ENCODE measurements around the gene VAV3. TPM values are rescaled to one million over a fixed set of nuclear protein-coding genes. Genes with fewer than 3 reads are reported as not detected.

VAV3 gene
- total RNA-seq, 1 experiment from 2014 or later = not detected

- no TSS peak for BruUV-seq (replicated peaks)
- intact Hi-C loops (cut with micrococcal nuclease) = no loop called here
- ATAC-seq (no peak), DNase-seq (ENCODE audit: low read depth, low spot score) (no peak)
- no peaks in the 10 kb centered on the region for H3K9me2 ChIP-seq (ENCODE audit: insufficient read depth)
- H3K4me3 ChIP-seq (replicated peaks in 1 of 2; ENCODE audit: low read depth in 1 of 2, low read length in 2 of 2) = no peak overlapping the region
- H3K36me3 ChIP-seq (ENCODE audit: control insufficient read depth in 1 of 2, insufficient read depth in 2 of 2, low read length in 2 of 2) = no peaks in the 10 kb centered on the region
- H3K27me3 ChIP-seq (ENCODE audit: insufficient read depth, low read length) = peaks cover 5% of the 10 kb centered on the region; the same call in 1 of the 2 replicates
- no peak overlapping the region for H3K27ac ChIP-seq (ENCODE audit: low read depth, low read length)
- no peaks in the 10 kb centered on the region for H3K4me1 ChIP-seq (ENCODE audit: control insufficient read depth in 1 of 2, insufficient read depth in 2 of 2, low read length in 2 of 2)
- ChIA-PET CTCF (no interaction called here), RAD21 (ENCODE audit: low non-redundant PET in 1 of 2, low total read pairs in 2 of 2, uncharacterized antibody in 2 of 2, unreplicated experiment in 2 of 2) (no interaction called here), POLR2A (no interaction called here)
- TF ChIP-seq SRF (IDR thresholded peaks at IDR 0.05; ENCODE audit: low read depth) (no peak), EZH2phosphoT487 (IDR thresholded peaks at IDR 0.05; ENCODE audit: borderline replicate concordance) (no peak), ELF1 (IDR thresholded peaks at IDR 0.05; ENCODE audit: borderline replicate concordance, low read depth) (no peak), TCF7L2 (IDR thresholded peaks at IDR 0.05; ENCODE audit: borderline replicate concordance, extremely low read depth, insufficient read depth, insufficient read length) (no peak), EZH2 (IDR thresholded peaks at IDR 0.05) (no peak), ZFX (IDR thresholded peaks at IDR 0.05) (no peak), EGR1 (IDR thresholded peaks at IDR 0.05; ENCODE audit: low read depth) (no peak)
- TF ChIP-seq, protein P1, sequence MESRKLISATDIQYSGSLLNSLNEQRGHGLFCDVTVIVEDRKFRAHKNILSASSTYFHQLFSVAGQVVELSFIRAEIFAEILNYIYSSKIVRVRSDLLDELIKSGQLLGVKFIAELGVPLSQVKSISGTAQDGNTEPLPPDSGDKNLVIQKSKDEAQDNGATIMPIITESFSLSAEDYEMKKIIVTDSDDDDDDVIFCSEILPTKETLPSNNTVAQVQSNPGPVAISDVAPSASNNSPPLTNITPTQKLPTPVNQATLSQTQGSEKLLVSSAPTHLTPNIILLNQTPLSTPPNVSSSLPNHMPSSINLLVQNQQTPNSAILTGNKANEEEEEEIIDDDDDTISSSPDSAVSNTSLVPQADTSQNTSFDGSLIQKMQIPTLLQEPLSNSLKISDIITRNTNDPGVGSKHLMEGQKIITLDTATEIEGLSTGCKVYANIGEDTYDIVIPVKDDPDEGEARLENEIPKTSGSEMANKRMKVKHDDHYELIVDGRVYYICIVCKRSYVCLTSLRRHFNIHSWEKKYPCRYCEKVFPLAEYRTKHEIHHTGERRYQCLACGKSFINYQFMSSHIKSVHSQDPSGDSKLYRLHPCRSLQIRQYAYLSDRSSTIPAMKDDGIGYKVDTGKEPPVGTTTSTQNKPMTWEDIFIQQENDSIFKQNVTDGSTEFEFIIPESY (IDR thresholded peaks at IDR 0.05; ENCODE audit: extremely low read depth, insufficient replicate concordance, low read length) = no peak
- TF ChIP-seq, protein P2, sequence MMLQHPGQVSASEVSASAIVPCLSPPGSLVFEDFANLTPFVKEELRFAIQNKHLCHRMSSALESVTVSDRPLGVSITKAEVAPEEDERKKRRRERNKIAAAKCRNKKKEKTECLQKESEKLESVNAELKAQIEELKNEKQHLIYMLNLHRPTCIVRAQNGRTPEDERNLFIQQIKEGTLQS (IDR thresholded peaks at IDR 0.05) = no peak
- TF ChIP-seq, protein P3, sequence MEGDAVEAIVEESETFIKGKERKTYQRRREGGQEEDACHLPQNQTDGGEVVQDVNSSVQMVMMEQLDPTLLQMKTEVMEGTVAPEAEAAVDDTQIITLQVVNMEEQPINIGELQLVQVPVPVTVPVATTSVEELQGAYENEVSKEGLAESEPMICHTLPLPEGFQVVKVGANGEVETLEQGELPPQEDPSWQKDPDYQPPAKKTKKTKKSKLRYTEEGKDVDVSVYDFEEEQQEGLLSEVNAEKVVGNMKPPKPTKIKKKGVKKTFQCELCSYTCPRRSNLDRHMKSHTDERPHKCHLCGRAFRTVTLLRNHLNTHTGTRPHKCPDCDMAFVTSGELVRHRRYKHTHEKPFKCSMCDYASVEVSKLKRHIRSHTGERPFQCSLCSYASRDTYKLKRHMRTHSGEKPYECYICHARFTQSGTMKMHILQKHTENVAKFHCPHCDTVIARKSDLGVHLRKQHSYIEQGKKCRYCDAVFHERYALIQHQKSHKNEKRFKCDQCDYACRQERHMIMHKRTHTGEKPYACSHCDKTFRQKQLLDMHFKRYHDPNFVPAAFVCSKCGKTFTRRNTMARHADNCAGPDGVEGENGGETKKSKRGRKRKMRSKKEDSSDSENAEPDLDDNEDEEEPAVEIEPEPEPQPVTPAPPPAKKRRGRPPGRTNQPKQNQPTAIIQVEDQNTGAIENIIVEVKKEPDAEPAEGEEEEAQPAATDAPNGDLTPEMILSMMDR (IDR thresholded peaks at IDR 0.05 in 2 of 3, conservative IDR thresholded peaks at IDR 0.05 in 1 of 3; ENCODE audit: borderline replicate concordance in 1 of 3, insufficient read depth in 1 of 3, low read depth in 2 of 3, low read length in 2 of 3) = no peak
- TF ChIP-seq, protein P4, sequence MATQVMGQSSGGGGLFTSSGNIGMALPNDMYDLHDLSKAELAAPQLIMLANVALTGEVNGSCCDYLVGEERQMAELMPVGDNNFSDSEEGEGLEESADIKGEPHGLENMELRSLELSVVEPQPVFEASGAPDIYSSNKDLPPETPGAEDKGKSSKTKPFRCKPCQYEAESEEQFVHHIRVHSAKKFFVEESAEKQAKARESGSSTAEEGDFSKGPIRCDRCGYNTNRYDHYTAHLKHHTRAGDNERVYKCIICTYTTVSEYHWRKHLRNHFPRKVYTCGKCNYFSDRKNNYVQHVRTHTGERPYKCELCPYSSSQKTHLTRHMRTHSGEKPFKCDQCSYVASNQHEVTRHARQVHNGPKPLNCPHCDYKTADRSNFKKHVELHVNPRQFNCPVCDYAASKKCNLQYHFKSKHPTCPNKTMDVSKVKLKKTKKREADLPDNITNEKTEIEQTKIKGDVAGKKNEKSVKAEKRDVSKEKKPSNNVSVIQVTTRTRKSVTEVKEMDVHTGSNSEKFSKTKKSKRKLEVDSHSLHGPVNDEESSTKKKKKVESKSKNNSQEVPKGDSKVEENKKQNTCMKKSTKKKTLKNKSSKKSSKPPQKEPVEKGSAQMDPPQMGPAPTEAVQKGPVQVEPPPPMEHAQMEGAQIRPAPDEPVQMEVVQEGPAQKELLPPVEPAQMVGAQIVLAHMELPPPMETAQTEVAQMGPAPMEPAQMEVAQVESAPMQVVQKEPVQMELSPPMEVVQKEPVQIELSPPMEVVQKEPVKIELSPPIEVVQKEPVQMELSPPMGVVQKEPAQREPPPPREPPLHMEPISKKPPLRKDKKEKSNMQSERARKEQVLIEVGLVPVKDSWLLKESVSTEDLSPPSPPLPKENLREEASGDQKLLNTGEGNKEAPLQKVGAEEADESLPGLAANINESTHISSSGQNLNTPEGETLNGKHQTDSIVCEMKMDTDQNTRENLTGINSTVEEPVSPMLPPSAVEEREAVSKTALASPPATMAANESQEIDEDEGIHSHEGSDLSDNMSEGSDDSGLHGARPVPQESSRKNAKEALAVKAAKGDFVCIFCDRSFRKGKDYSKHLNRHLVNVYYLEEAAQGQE (IDR thresholded peaks at IDR 0.05; ENCODE audit: low read depth) = no peak
- H3K9me3 ChIP-seq (ENCODE audit: control insufficient read depth in 1 of 2, insufficient read depth in 1 of 2, low read depth in 1 of 2, low read length in 2 of 2) = no peaks in the 10 kb centered on the region
- no peak overlapping the region for H3K9ac ChIP-seq (ENCODE audit: low read length)
- H2AFZ ChIP-seq (ENCODE audit: low read depth, low read length, poor library complexity, severe bottlenecking) = no peak overlapping the region
- H3K4me2 ChIP-seq (ENCODE audit: low read length) = no peak overlapping the region
- no peaks in the 10 kb centered on the region for H3K79me2 ChIP-seq (ENCODE audit: insufficient read depth, low read length)
- H4K20me1 ChIP-seq (ENCODE audit: insufficient read depth) = no peaks in the 10 kb centered on the region
Observed at GRCh38 chr1:107964336-107965109, 457 bp downstream of the VAV3 start.
